Erythroblast (primary cell): ENCODE results near the gene JPT2.

Experiments used
- GATA1 ChIP-seq: IDR thresholded peaks from 2 replicates; pipeline ENCODE4 v1.6.1; 2011; ENCODE audit warnings: low read depth, mild to moderate bottlenecking, control low read depth, low read length, moderate library complexity
- POLR2A ChIP-seq: IDR thresholded peaks from 2 replicates; pipeline ENCODE4 v1.6.1; 2011; ENCODE audit warnings: mild to moderate bottlenecking, low read length

- TF ChIP-seq POLR2A (no peak), GATA1 (no peak)
Observed at GRCh38 chr16:1670866-1671265, 7.2 kb upstream of the JPT2 start.
